Measurements from ENCODE around the gene SCAI.
A peak's percentile ranks its signal among the peaks of the same experiment; 100 is the strongest.
"Not testable (repeated sequence)": the region's sequence is repeated elsewhere in the genome, so short reads cannot be mapped to it uniquely, and the experiment has no call there.

Gene SCAI

GRCh38 chr9:125150349-125151245, 7.3 kb upstream of the SCAI start:
- no peak for DNase-seq (ENCODE audit: low spot score)

GRCh38 chr9:125147401-125147951, 4.1 kb upstream of the SCAI start:
- no peak for DNase-seq (ENCODE audit: low spot score)

- DNase-seq (ENCODE audit: low spot score), result no peak
Measured at GRCh38 chr9:125146247-125146646, 2.9 kb upstream of the SCAI start.

GRCh38 chr9:125145425-125145824, 2.1 kb upstream of the SCAI start:
- DNase-seq (ENCODE audit: low spot score), result no peak

- DNase-seq (ENCODE audit: low spot score), result peak; percentile 15
Measured at GRCh38 chr9:125142560-125143376, 560 bp downstream of the SCAI start.

GRCh38 chr9:125141751-125142150, 1.6 kb downstream of the SCAI start:
- no peak for DNase-seq (ENCODE audit: low spot score)

- DNase-seq (ENCODE audit: low spot score), result no peak
Measured at GRCh38 chr9:125141251-125141650, 2.1 kb downstream of the SCAI start.

- no peak for DNase-seq (ENCODE audit: low spot score)
Measured at GRCh38 chr9:125140576-125140975, 2.8 kb downstream of the SCAI start.

- DNase-seq (ENCODE audit: low spot score), result no peak
Measured at GRCh38 chr9:125137200-125137599, 6.1 kb downstream of the SCAI start.

GRCh38 chr9:125134976-125135375, 8.4 kb downstream of the SCAI start:
- no peak for DNase-seq (ENCODE audit: low spot score)

- no peak for DNase-seq (ENCODE audit: low spot score)
Measured at GRCh38 chr9:125133403-125134329, 9.7 kb downstream of the SCAI start.

GRCh38 chr9:125131778-125132177, 11.6 kb downstream of the SCAI start:
- no peak for DNase-seq (ENCODE audit: low spot score)

GRCh38 chr9:125126019-125126746, 17.1 kb downstream of the SCAI start:
- no peak for DNase-seq (ENCODE audit: low spot score)

- no peak for DNase-seq (ENCODE audit: low spot score)
Measured at GRCh38 chr9:125125523-125125922, 17.8 kb downstream of the SCAI start.

GRCh38 chr9:125121146-125121545, 22.2 kb downstream of the SCAI start:
- no peak for DNase-seq (ENCODE audit: low spot score)

- DNase-seq (ENCODE audit: low spot score), result no peak
Measured at GRCh38 chr9:125119643-125120286, 23.6 kb downstream of the SCAI start.

GRCh38 chr9:125118696-125119095, 24.6 kb downstream of the SCAI start:
- not testable (repeated sequence) for DNase-seq (ENCODE audit: low spot score)

- not testable (repeated sequence) for DNase-seq (ENCODE audit: low spot score)
Measured at GRCh38 chr9:125114503-125114902, 28.8 kb downstream of the SCAI start.

GRCh38 chr9:125110464-125110863, 32.9 kb downstream of the SCAI start:
- no peak for DNase-seq (ENCODE audit: low spot score)

- not testable (repeated sequence) for DNase-seq (ENCODE audit: low spot score)
Measured at GRCh38 chr9:125108541-125108940, 34.8 kb downstream of the SCAI start.
